HUDEP-2 (cell line): ENCODE measurements around the gene COL23A1.

ENCODE experiments used
- DNase-seq, 76 experiments: peaks; one replicate each; lab custom pipeline; 2025; ENCODE audit not compliant: unreplicated experiment in 76 of 76; lab: John Stamatoyannopoulos, UW

The COL23A1 gene

DNA sequence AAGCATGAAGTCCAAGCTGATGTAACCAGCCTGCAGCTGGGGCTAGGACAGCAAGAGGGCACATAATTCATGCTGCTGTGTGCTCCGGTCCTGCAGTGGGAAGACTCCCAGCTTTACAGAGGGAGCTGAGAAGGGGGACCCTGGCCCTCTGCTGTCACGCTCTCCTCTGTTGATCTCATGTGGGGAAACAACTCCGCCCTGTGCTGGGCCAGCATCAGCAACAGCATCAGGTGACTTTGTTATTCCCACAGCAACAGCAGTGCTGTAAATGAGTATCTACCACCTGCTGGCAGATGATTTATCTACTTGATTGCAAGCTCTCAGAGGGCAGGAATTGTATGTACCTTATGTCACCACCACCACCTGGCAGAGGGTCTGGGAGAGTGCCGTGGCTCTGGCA, 176.2 kb downstream of the COL23A1 start:
- no peak for DNase-seq

DNA sequence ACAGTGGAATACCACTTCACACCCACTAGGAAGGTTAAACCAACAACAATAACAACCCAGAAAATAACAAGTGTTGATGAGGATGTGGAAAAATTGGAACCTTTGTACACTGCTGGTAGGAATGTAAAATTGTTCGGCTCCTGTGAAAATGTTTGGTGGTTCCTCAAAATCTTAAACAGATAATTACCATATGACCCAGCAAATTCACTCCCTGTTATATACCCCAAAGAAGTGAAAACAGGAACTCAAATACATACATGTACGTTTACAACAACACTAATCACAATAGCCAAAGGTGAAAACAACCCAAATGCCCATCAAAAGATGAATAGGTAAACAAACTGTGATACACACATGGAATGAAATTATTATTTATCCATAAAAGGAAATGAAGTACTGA, 179.1 kb downstream of the COL23A1 start:
- DNase-seq = no peak

DNA sequence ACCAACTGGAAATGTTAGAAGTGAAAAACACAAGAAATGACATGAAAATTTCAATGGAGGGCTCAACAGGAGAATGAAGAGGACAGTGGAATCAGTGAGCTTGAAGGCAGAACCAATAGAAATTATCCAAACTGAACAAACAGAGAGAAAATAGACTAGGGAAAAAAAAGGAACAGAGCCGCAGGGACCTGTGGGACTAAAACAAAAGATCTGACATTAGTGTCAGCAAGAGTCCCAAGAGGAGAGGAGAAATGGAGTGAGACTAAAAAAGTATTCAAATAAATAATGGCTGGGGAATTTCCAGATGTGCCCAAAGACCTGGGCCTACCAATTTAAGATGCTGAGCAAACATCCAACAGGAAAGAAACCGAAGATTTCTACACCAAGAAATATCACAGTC, 182.5 kb downstream of the COL23A1 start:
- no peak for DNase-seq

DNA sequence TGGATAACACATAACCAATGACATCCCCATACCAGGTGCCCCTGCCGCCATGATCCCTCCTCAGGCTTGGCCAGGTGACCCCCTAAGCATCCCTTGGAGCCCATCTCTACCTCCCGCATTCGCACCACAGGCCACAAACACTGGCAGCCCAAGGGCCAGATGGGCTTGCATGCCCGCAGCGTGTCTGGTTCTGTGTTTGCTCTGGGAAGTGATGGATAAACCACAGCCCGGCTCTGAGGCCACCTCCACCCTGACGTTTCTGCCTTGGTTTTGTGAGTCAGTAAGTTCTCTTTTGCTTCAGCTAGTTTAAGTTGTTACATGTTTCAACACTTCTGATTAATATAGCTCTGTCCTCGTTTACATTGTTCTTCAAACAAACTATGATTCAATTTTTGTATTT, 185.2 kb downstream of the COL23A1 start:
- no peak for DNase-seq

DNA sequence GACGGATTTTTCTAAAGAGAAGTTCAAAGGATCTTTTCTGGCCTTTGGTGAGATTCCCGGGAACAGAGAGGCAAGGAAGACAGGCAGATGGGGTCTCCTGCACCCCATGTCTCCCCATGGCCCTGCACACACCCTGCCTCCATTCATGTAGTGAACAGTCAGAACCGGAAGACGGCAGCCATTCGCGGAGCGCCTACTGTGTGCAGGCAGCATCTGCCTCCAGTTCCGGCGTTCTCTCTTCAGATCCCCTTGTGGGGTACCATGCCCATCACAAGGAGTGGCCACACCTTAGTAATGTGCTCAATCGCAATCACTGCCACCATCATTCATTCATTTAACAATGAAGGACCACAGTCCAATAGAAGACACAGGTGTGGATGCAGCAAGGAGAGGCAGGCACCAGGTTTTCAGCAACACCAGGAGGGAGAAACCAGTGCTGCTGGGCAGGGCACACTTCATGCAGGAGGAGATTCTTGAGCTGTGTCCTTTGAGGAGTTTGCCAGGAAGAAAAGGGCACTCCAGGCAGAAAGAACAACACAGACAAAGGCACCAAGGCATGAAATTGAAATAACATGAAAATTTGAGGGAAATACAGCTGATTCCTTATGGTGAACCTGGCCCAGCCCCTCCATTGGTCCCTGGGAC, 186.1 kb downstream of the COL23A1 start:
- no peak for DNase-seq

DNA sequence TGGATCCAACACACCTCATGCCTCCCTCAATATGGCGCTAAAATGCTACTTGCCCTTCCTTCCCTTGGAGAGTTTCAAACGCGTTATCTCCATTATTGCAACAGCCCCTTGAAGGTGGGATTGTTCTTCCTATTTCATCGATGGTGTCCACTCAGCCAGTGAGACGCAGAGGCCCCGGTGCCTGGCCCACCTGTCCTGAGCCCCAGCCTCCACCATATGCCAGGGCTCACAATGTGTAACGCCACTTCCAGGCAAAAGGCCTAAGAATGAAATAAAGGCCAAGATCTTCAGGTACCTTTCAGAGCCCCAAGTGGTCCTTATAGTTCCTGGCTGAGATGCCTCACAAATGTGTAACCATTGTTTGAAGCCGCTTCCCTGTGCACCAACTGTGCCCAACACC, 186.8 kb downstream of the COL23A1 start:
- no peak for DNase-seq

DNA sequence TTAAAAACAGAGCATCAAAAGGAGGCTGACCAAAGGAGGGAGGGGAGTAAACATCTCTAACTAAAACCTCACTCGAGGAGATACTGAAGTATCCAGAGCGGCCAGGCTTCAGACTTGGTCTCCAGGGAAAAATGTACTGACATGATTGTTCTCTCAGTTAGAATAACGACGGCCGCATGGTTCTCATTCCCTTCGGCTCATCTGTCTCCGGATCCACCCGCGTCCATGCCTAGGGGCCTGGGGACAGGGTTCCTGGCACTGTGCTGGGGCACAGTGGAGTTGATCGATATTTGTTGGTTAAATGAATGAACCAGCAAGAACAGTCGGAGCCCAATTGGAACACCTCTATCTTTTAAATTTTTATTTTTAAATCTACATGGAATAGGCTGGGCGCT, 190.5 kb downstream of the COL23A1 start:
- no peak for DNase-seq

DNA sequence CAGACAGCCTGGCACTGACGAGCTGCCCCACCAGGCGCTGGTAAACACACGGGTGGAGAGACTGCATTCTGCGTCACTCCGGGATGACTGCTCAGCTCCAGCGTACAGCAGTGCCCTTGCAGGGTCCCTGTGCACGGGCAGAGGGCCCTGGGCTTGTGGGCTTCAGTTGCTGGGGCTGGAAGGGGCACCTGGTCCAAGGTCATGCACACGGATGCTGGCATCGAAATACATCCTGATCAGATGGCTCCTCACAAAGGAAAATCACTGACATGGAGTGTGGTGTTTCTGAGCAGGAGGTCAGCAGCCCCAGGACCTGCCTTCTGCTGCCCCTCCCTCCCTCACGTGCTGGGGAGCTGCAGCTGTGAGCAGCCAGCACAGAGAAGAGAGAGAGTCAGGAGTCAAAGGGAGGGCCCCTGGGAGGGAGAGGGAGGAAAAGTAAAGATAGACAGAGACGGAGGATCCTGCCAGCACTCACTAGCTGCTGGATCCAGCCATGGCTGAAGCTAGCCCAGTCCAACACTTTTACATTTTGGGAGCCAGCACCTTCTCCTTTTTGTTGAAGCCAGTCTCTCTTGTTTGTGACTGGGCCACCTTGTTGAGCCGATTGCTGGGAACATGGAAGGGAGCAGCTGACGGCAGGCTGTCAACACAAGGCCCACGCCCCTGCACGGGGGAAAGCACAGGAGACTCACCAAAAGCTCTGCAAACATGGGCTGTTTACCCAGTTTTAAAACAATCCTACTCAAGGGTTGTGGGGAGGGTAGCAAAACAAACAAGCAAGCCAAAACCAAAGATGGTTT, 191.1 kb downstream of the COL23A1 start:
- no peak for DNase-seq

DNA sequence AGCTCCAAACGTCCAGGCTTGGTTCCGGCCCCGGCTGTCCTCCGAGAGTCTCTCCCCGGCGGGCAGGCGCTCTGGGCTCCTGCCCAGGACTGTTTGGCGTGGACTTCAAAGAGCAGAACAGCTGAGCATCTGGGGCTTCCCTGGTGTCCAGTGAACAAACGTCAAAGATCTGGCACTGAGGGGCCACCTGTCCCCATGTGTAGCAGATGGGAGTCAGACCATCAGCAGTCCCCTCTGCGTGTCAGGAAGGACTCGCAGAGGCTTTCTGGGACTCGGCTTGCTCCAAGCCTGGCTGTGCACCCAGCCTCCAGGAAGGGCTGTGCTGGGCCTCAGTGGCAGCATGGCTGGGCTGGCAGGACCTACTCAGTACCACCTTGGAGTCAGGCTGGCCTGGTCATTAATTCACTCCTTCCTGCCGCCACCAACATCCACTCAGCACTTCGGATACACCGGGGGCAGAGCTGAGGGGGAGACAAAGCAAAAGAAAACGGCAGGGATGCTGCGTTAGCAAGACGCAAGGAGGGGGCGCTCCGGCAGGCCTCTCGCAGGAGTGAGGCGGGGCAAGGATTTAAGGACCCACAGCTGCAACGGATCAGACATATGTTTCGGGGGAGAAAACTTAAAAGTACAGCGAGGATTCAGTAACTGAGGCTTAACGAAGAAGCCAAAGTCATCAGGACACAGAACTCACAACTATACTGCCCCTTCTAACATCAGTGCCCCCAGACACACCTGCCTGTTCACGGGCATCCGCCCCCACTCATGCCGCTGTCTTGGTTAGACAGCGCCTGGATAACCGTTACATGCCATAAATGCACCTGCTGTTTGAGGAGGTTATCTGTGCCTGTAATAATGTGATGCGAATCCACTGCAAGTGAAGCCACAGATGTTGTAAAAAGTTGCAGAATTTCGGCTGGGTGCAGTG, 193.1 kb downstream of the COL23A1 start:
- no peak for DNase-seq

DNA sequence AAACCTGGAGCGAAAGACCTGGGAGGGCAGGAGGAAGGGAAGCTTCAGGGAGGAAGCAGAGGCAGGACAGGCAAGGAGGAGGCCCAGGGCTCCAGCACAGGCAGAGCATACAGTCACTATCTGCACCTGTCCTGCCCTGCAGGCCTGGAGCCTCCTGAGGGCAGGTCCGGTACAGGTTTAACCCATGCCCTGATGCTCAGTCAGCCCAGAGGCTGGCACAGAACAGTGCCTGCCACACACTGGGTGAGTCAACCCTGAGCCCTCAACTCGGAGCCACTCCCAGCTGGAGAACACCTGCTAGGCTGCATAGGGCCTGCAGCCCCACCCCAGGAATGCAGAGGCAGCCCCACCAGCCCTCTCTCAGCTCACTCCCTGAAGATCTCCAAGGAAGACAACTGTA, 196.1 kb downstream of the COL23A1 start:
- DNase-seq = no peak

DNA sequence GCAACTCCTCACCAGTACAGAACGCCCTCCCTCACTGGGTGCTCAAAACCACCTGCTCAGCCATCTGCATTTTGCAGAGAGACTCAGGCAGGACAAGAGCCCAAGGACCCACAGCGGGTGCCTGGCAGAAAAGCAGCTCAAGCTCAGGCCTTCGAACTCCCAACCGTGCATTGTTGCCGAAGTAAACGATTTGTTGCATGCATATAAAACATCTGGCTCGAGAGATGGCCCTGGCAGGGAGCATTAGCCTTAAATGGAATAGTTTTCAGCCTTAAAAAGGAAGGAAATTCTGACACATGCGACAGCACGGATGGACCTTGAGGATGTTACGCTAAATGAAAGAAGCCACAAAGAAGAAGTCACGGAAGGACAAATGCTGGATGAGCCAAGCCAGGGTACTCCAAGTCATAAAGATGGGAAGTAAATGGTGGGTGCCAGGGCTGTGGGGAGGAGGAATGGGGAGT, 197.2 kb downstream of the COL23A1 start:
- no peak for DNase-seq

DNA sequence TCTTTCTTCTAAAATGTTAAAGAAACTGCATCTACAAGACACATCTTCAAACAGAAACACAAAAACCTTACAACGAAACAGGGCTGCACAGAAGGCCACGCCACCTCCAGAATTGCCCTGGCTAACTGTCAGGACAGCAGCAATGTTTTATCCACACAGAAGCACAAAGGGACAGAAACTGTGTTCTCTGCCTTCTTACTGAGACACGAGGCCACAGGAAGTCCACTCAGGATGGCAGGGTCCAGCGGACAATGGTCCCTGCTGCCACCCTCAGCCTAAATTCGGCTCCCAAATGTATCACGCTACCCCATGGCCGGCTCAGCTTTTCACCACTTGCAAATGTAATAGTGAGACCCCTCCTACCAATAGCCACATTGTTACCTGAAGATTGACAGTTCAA, 197.8 kb downstream of the COL23A1 start:
- DNase-seq = no peak

DNA sequence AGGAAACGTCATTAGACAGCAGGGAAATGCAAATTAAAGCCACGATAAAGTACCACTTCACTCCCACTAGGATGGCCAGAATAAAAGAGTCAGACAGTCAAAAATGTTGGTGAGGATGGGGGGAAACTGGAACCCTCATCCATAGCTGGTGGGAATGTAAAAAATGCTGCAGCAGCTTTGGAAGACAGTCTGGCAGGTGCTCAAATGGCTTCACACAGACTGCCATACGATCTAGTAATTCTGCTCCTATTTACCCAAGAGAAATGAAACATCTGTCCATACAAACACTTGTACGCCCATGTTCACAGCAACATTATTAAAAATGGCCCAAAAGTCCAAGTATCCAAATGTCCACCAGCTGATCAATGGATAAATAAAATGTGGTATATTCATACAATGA, 198.7 kb downstream of the COL23A1 start:
- no peak for DNase-seq

DNA sequence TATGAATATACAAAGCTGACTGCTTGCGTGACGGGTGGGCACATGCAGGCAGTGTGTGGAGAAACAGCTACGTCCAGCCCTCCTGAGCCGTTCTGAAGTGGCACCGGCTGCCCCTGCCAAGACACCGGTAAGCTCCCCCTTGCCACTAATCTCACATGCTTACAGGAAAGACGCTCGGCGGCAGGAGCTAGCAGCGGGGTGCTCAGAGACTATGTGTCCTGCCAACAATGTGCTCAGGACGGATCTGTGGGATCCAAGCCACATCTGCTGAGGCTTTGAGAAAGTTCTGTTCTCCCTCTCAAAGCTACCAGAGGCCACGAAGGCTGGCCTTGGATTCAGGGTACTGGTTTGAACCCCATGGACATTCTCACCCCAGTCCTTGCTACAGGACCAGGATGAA, 200.4 kb downstream of the COL23A1 start:
- no peak for DNase-seq

DNA sequence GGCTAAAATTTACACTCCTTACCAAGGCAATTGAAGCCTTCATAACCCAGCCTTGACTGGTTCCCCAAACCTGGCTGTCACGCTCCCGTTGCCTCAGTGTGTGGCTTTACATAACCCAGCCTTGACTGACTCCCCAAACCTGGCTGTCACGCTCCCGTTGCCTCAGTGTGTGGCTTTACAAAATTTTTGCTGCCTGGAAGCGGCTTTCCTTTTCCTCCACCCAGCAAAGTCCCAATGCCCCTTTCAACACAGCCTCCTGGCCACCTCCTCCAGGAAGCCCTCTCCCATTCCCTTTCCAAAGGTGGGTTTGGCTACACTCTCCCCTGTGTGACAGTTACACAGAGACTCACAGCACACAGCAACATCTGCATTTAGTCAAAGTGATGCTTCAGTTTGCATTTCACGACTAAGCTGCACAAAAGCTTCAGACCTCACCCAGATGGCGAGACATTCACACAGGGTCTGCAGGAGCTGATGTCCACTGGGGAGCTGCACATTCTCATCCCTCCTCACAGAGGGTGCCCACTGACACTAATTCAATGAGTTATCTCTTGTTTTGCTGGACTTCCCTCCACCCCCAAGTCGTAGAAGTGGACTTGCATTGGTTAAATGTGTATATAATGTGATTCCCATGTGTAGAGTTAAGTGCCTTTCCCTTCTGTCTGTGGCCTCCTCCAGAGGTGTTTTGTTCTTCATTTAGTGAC, 201.0 kb downstream of the COL23A1 start:
- DNase-seq = no peak

DNA sequence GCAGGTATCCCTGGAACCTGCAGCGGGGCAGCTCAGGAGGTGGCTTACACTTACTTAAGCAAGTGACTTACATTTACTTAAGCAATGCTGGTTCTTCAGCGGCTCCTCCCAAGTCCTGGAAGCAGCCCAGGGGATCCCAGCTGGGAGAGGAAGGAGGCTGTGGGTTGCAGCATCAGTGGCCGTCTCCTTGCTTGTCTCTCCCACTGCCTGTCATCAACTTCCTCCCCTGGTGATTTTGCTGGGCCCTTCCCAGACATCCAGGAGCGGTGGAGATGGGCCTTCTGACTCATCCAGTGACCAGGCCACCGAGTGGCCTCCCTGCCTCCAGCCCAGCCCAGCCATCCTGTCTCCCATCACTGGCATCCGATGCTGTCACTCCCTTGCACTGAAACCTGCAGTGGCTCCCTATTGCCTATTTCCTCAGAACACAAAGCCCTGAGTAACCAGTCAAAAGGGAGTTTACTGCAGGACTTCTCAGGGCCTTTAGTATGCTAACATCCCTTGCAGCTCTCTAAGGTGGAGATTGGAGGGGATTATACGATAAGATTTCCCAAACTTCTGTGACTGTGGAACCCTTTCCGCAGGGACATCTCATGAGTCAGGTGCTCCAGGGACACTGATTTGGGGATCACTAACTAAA, 201.7 kb downstream of the COL23A1 start:
- no peak for DNase-seq

DNA sequence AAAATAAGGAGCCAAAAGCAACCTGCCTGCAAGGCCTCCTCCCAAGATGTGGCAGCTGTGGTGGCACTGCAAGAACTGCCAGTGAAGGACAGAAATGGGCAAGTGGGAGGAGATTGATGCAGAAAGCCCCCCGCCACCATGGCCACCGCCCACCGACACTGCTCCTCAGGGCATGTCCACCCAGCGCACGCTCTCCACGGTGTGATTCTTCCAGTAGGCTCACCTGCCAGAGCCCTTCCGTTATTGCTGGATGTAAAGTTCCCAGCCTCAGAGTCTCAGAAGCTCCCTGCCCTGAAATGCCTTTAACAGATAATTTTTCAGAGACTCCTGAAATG, 202.4 kb downstream of the COL23A1 start:
- DNase-seq = no peak

DNA sequence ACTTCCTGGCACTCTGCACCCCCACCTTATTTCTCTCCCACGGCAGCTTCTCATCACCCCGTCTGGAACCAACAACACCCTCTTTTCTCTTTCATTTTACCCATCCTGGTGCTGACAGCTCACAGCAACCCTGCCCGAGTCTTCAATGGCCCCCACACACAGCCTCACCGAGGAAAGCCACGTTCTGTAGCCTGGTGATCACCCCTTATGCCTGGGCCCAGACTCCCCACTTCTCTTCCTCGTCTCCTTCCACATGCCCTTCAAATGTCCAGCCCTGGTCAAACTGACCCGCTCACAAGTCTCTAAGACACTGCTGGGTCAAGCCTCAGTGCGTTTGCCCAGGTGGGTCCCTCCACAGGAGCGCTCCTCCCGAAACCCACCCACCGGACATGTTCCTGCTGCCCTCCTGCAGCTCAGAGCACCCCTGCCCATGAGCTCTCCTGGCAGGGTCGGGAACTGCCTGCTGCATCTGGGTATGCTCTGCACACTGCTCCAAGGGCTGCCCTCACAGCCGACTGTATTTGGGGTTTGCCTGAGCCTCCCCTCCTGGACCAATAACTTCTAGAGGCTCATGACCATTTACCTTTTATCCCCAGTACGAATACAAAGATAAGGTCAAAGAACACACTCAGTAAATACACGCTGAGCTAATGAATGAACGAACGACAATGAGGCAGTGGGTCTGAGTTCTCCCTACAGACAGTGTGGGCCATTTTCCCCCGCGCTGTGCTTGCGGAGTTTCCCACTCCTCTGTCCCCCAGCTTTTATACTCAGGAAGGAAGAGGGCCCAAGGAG, 202.9 kb downstream of the COL23A1 start:
- no peak for DNase-seq

DNA sequence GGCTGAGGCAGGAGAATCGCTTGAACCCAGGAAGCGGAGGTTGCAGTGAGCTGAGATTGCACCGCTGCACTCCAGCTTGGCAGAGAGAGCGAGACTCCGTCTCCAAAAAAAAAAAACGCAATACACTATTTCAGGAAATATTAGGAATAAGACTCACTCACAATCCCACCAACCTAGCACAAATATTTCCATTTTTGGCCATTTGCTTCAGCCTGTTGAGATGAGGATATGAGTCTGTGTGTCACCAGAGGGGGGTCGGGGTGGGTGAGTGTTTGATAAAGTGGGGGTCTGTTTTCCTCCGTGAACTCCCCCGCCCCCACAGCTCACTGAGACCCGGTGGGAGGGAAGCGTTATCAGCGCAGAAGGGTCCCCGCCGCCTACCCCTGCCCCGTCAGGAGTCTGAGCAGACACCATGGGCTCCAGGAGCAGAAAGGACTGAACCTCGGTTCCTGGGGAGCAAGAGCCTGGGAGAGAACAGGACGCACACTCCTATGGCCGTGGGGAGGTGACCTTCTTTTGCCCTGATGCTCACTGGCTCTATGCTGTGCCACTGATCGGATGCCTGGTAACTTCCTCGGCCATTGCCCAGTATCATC, 203.8 kb downstream of the COL23A1 start:
- no peak for DNase-seq
